ENCODE data around the gene INSL3.

INSL3 gene

GRCh38 chr19:17834350-17835181 lies 13.2 kb upstream of the INSL3 start:
- no peaks in the 10 kb centered on the region for H3K79me2 ChIP-seq

GRCh38 chr19:17832443-17833208 lies 11.3 kb upstream of the INSL3 start:
- no peak for TF ChIP-seq CTCF (IDR thresholded peaks at IDR 0.05)
- Histone ChIP-seq H3K79me2 (no peaks in the 10 kb centered on the region), H3K27ac (no peak overlapping the region), H3K4me3 (ENCODE audit: low read depth, low read length) (no peak overlapping the region), H3K9ac (no peak overlapping the region), H3K36me3 (ENCODE audit: control insufficient read depth, insufficient read depth, low read length) (no peaks in the 10 kb centered on the region), H3K9me3 (ENCODE audit: control insufficient read depth, low read length) (no peaks in the 10 kb centered on the region), H3K4me2 (ENCODE audit: low read length) (no peak overlapping the region), H3K4me1 (no peaks in the 10 kb centered on the region), H3K27me3 (ENCODE audit: control insufficient read depth, insufficient read depth, low read length) (no peaks in the 10 kb centered on the region), H2AFZ (no peak overlapping the region)

More at GRCh38 chr19:17834350-17835181, 13.2 kb upstream of the INSL3 start:
- Histone ChIP-seq H3K4me2 (ENCODE audit: low read length) (no peak overlapping the region), H3K27ac (no peak overlapping the region), H3K4me1 (no peaks in the 10 kb centered on the region), H3K4me3 (ENCODE audit: low read depth, low read length) (no peak overlapping the region), H3K9ac (no peak overlapping the region), H3K36me3 (ENCODE audit: control insufficient read depth, insufficient read depth, low read length) (no peaks in the 10 kb centered on the region), H3K9me3 (ENCODE audit: control insufficient read depth, low read length) (no peaks in the 10 kb centered on the region), H2AFZ (no peak overlapping the region), H3K27me3 (ENCODE audit: control insufficient read depth, insufficient read depth, low read length) (no peaks in the 10 kb centered on the region)
- no peak for TF ChIP-seq CTCF (IDR thresholded peaks at IDR 0.05)

GRCh38 chr19:17831419-17831888 lies 10.1 kb upstream of the INSL3 start:
- H3K9ac ChIP-seq, result no peak overlapping the region
- TF ChIP-seq CTCF (IDR thresholded peaks at IDR 0.05), result no peak
- no peaks in the 10 kb centered on the region for H3K79me2 ChIP-seq
- H3K9me3 ChIP-seq (ENCODE audit: control insufficient read depth, low read length), result no peaks in the 10 kb centered on the region
- no peak overlapping the region for H3K4me2 ChIP-seq (ENCODE audit: low read length)
- H3K27ac ChIP-seq, result no peak overlapping the region
- H3K4me1 ChIP-seq, result no peaks in the 10 kb centered on the region
- no peak overlapping the region for H2AFZ ChIP-seq
- no peaks in the 10 kb centered on the region for H3K36me3 ChIP-seq (ENCODE audit: control insufficient read depth, insufficient read depth, low read length)
- no peak overlapping the region for H3K4me3 ChIP-seq (ENCODE audit: low read depth, low read length)
- no peaks in the 10 kb centered on the region for H3K27me3 ChIP-seq (ENCODE audit: control insufficient read depth, insufficient read depth, low read length)

GRCh38 chr19:17830567-17831418 lies 9.5 kb upstream of the INSL3 start:
- Histone ChIP-seq H3K36me3 (ENCODE audit: control insufficient read depth, insufficient read depth, low read length) (no peaks in the 10 kb centered on the region), H2AFZ (peak overlapping the region; percentile 68), H3K4me3 (ENCODE audit: low read depth, low read length) (no peak overlapping the region), H3K27me3 (ENCODE audit: control insufficient read depth, insufficient read depth, low read length) (no peaks in the 10 kb centered on the region), H3K27ac (no peak overlapping the region), H3K4me2 (ENCODE audit: low read length) (peak overlapping the region; percentile 46), H3K4me1 (no peaks in the 10 kb centered on the region), H3K9ac (no peak overlapping the region), H3K79me2 (no peaks in the 10 kb centered on the region), H3K9me3 (ENCODE audit: control insufficient read depth, low read length) (no peaks in the 10 kb centered on the region)
- no peak for TF ChIP-seq CTCF (IDR thresholded peaks at IDR 0.05)

Data from parathyroid adenoma (tissue), 2 donors.